Stimulated activated CD8-positive, alpha-beta memory T cell treated with anti-CD3 and anti-CD28 coated beads, Interleukin-15, amount 100 ng/mL, for 4 hours (primary cell): ENCODE results near the gene MIER2.

Experiments
- DNase-seq, 2 donors: peaks; one replicate each; pipeline ENCODE4 v3.0.0-alpha.2; 2020; ENCODE audit warnings: low read depth in 2 of 2

Gene MIER2

DNA sequence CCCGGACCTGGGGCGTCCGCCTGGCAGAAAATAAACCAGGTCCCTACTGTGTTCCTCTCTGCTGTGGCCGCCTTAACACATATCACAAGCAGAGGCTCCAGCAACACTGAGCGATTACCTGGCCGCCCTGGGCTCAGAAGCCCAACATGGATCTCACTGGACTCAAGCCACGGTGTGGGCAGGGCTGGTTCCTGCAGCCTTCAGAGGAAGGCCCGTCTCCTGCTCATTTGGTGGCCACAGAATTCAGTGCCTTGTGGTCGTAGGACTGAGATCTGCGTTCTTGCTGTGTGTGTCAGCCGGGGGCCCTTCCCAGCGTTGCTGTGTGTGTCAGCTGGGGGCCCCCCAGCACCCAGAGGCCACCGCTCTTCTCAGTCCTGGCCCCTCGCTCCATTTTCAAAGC lies 34.1 kb upstream of the MIER2 start:
- no peak for DNase-seq

DNA sequence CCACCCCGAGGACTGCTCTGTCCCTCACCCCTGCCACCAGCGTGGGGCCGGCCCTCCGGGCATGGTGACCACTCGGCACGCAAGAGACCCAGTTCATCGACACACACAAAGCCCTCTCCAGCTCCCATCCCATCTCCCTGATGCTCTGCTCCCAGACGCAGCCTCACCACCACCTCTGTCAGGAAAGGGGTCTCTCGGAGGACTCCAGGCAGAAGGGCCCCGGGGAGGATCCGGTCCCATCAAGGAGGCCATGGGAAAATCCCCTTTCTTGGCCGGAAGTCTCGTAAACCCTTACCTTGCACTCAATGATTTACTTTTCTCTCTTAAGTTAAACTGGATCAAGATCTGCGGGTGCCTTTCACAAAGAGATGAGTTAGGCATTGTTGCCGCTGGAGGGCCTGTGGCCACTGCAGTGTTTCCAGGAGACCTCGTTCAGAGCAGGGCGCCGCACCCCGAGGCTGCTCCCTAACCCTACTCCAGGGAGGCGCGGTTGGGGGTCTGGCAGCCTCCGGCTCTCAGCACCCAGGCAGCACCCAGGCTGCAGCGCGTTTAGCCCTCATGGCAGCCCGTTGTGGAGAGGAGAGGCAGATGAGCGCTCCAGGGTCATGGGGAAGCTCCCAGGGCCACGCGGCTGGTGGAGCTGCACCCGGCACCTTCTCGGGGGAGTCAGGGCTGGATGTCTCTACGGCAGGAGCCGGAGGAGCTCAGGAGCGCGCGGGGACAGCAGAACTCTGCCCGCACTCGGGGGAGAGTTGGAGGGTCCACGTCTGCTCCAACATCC lies 33.4 kb upstream of the MIER2 start:
- DNase-seq: no peak

DNA sequence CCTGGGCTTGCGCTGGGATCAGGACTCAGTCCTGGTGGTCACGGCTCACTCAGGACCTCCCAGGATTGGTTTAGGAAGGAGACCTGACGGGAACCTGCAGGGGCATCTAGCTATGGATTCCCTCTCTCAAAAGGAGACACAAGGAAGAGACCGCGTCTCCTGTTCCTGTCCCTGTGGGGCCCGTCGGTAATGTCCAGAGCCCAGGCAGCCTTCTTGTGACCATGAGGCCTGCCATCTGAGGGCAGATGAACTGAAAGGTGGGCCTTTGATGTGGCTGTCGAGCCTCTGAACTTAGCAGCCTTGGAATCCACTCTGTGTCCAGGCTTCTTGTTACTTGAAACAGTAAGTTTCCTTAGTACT lies 31.5 kb upstream of the MIER2 start:
- no peak for DNase-seq

DNA sequence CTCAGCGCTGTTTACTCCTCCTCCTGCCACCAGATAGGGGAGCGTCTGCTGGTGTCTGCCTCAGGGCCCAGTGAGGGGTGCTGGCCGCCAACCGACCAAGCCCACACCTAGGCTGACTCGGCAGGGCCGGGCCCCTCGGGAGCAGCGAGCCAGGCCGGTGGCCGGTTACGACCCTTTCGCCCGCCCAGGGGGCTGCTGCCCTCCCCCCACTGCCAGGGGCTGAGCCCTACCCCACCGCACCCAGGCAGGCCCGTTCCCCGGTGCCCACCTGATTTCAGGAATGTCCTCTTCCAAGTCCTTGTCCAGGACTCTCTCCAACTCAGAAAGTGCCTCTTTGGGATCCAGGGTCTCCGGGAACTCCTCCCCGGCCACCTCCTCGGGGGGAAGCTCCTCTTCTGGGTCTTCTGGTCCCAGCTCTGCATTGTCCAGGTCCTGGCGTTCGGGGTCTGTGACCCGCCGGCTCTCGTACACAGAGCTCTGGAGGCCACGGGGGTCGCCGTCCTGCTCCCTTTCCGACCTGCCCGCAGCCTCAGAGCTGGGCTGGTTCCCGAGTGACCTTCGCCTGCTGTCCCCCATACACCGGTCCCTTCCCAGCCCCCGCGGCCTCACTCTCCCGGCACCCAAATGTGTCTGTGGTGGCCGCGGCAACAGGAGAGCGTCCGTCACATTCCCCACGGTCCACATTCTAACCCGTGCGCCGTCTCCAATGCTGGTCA lies 31.0 kb upstream of the MIER2 start:
- no peak for DNase-seq

DNA sequence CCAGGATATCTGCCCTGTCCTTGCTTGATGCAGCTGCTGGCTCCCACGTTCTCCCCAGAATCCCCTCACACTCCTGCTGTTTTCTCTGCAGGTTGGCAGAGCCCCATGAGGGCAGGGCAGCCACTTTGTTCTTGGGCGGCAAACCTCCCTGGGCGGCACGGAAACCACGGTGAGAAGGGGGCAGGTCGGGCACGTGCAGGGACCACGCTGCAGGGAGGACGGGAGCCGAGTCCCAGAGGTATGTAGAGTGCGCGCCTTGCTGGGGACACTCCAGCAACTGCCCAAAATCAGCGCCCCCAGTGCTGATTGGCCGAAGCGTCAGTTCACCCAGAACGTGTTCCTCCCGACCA lies 30.3 kb upstream of the MIER2 start:
- no peak for DNase-seq

DNA sequence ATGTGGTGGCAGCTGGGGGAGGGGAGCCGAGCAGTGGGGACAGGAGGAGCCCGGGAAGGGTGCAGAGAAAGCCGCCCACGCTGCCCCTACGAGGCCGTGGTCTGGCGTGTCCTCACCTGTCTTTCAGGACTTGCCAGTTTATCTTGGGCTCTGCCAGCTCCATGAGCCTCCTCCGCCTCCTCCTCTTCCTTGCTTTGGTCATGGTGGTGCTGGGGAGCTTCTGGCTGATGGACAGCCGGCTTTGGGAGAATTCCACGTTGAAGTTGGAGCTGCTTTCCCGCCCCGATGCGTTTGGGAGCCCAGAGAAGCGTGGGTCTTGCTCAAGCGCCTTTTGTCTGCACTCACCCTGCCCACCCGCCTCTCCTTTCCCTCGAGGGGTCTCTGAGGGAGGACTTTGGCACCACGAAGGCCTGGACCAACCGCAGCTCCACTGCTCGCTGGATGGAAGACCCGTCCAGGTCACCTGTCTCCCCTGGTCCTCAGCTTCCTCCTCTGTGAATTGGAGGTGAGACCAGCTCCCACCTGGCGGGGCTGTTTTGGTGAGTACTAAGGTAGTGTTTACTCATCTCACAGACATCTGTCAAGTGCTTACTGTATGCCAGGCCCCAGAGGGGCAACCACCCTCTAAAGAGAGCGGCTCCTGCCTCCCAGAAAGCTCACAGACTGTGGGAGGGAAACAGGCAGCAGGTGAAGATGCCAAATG lies 29.7 kb upstream of the MIER2 start:
- no peak for DNase-seq

DNA sequence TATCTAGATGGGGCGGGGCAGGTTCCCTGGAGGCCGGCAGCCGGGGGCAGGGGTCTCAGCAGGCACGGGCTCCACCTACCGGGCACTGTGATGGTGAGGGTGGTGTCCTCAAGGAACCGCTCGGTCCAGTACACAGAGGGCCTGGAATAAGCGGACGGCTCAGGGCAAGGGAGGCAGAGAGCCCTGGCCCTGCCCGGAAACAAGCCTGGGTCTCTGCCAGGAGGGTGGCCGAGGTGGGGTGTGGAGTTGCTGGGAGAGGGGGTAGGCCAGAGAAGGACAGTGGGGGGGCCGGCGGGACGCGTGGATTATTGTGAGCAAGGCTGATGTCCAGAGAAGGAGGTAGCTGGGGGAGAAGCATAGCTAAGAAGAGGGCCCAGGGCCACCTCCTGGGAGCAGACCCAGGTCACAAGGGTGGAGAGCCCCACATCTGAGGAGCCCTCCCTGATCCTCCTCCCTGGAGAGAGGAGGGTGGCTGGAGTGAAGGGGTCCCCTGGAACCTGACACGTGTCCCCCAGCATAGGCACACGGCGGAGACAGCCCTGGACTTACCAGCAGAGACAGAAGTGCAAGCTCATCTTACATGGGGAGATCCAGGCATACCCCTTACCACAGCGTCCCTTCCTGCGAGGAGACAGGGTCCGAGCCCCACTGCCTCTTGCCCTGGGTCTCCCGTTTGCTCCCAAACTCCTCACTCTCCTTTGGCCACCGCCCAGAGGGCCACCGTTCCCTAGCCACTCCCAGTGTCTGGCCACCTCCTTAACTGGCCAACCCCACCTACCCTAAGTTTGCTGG lies 29.0 kb upstream of the MIER2 start:
- DNase-seq: no peak

DNA sequence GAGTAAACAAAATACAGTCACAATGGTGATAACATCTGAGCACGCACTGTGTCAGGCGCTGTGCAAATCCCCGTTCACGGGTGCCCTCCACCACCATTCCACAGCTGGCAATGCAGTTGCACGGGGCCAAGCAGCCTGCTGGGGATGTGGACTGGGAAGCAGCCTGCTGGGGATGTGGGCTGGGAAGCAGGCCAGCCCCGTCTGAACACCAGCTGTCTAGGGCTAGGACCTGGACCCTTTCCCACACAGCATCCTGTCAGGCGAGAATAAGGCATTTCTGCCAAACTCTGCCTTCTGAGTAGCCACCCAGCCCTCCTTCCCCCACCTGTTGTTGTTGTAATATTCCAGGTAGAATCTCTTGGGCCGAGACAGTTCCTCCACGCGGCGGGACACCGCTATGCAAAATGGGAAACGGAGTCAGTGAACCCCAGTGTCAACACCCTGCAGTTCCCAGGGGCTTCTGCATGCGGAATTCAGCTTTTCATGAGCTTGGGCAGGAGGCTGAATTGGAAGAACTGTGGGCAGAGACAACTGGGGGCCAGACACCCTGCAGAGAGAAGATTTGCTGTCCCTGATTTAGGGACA lies 27.8 kb upstream of the MIER2 start:
- DNase-seq: no peak

DNA sequence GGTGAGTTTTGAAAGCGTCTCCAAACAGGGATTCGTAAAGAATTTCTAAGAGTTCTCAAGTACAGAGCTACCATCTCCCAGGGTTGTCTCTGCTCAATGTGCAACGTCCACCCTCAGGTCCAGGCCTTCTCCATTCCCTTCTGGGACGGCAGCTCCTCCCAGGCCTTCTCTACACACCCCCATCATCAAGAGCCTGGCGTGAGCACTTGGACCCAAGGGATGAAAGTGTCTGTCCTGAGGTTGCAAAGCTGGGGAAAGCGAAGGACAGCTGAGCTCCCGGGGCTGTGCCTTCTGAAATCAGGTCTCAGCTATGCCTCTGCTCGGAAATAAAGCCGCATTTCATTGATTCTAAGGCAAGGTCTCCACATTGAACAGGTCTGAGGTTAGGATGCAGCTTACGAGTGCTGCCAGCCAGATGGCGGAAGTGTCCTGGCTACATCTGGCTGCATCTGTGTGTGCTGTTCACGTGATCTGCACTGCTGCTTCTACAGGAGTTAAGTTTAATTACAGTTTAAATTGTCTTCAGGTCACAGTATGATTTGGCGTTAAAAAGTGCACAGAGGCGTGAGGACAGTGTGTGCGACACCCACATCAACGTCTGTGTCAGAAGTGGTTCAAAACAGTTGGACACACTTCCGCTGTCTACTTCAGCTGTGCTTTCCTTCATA lies 27.0 kb upstream of the MIER2 start:
- no peak for DNase-seq

DNA sequence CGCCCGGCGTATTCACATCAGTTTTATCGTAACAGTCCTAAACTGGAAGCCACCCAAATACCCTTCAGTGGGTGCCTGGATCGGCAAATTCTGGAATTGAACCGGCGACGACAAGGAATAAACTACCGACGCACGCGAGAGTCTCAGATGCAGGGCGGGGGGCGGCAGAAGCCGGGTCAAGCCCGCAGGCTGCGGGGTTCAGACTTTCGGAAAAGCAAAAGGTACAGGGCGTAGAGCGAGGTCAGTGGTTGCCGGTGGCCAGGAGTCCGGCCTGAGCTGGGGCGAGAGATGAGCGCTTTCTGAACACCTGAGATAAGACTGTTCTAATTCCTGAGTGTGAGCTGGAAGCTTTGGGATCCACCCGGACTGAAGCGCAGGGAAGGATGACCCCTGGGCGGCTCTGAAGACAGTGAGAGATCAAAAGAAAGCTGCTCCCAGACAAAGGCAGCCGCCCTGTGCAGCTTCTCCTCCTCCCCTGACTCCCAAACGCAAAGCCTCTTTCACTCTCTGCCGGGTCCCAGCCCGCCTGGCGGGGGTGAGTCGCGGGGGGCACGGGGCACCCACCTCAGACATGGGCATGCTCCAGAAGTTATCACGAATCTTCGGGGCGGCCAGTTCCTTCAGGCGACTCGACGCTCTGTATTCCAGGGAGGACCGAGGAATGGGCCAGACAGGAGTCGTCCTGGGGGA lies 26.2 kb upstream of the MIER2 start:
- DNase-seq: no peak

DNA sequence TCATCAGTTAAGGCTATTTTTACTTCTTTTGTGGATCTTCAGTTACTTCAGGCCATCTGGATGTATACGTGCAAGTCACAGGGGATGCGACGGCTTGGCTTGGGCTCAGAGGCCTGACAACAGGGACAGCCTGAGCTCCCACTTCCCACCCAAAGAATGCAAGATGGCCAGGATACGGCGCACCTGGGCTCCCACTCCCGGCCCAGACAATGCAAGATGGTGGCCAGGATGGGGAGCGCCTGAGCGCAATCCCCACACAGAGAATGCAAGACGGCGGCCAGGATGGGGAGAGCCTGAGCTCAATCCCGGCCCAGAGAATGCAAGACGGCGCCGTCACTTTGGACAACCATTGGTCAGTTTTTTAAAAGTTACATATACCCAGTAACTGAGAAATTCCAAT lies 25.3 kb upstream of the MIER2 start:
- DNase-seq: no peak

DNA sequence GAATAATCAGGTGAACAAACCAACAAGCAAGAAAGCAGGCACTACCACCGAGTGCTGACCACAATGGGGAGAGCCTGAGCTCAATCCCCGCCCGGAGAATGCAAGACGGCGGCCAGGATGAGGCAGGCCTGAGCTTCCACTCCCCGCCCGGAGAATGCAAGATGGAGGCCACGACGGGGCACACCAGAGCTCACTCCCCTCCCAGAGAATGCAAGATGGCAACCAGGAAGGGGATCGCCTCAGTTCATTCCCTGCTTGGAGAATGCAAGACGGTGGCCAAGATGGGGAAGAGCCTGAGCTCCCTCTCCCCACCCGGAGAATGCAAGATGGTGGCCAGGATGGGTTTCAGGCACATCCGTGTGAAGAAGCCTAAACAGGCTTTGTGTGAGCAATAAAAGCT lies 24.7 kb upstream of the MIER2 start:
- no peak for DNase-seq

DNA sequence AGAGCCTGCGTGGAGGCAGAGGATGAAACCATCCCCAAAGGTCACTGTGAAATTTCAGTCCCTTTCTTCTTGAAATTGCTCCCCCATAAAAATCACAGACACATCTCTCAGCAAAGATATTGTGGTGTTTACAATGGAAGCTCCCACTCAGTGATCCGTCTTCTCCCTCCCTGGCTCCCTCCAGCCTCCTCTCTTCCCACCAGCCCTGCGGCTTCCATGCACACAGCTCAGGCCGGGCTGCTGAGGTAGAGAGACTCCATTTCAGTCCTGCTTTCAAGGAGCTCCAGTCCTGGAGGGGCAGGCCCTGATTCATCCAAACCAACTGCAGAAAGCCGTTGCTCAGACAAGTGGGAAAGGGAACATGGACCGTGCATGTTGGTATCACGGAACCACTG lies 24.0 kb upstream of the MIER2 start:
- DNase-seq: no peak

DNA sequence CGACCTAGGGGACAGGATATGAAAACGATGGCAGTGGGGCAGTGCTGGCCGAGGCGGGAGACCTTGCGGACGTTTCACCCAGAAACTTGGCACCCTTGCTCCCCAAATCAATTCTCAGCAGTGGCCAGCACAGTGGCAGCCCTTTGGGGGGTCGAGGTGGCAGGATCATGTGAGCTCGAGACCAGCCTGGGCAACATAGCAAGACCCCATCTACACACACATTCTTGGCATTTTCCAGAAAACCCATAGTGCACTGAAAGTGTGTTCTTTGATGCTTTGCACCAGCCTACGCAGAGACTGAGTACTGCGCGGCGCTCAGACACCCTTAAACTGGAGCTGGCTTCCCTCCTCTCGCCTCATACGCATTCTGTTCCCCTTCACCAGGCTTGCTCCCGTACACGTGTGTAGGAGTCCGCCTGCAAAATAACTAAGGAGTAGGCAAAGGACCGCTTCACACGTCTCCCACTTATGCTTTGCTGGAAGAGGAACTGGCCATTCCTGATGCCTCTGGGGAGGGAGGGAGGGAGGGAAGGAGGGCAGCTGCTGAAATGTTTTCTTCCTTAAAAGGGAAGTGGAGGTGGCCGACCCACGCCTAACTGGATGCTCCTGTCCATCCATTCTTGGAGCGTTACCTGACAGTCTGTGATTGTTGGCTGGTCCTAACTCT lies 23.5 kb upstream of the MIER2 start:
- DNase-seq: no peak

DNA sequence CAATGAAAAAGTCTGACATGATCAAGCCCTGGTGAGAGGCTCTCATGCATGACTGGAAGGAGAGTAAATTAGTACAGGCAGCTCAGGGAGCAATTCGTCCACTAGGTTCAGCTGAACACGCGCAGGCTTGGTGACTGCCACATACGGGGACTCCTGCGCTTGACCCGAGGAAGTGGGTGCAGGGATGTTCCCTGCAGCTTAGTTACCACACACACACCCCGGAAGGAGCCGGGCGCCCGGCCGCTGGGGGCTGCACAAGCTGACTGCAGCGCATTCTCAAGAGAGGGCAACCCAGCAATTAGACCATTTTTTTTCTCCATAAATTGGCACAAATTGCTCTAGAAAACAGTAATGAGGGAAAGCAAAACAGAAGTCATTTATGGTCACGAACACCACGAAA lies 23.0 kb upstream of the MIER2 start:
- DNase-seq: no peak

DNA sequence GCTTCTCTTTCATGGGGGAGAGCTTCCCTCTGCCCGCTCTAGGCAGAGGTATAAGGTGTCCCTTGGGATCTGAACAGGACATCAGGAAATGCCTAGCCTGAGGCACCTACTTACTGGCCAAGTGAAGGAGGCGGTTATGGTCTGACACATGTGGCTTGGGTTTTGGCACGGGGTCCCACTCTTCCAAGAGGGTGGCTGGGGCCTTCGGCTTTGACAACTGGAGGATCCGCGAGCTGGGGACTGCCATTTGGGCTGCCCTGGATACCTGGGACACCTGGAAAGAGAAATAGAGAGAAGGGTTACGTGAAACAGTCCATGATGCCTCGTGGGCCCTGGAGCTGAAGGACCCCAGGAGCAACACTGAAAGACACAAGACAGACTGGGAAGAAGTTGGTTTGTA lies 22.4 kb upstream of the MIER2 start:
- DNase-seq: no peak

DNA sequence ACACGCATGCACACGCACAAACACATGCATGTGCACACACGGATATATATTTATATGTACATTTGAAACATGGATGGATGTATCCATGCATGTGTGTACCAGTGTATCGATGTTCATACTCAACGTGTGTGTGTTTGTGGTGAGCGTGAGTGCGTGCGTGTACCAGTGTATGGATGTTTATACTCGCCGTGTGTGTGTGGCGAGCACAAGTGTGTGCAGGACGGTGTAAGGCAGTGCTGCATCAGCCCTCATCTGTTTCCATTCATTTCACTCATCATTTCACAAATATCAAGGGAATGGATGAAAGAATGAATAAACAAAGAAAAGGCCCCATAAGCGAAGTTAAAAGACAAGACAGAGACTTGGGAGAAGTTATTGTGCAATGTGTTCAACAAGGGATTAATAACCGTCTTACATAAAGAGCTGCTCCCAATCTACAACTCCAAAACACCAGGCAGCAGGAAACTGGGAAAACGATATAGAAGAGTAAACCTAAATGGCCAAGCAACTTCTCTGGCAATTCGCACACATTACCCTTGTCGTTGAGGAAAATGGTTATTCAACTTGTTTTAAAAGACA lies 21.7 kb upstream of the MIER2 start:
- no peak for DNase-seq

DNA sequence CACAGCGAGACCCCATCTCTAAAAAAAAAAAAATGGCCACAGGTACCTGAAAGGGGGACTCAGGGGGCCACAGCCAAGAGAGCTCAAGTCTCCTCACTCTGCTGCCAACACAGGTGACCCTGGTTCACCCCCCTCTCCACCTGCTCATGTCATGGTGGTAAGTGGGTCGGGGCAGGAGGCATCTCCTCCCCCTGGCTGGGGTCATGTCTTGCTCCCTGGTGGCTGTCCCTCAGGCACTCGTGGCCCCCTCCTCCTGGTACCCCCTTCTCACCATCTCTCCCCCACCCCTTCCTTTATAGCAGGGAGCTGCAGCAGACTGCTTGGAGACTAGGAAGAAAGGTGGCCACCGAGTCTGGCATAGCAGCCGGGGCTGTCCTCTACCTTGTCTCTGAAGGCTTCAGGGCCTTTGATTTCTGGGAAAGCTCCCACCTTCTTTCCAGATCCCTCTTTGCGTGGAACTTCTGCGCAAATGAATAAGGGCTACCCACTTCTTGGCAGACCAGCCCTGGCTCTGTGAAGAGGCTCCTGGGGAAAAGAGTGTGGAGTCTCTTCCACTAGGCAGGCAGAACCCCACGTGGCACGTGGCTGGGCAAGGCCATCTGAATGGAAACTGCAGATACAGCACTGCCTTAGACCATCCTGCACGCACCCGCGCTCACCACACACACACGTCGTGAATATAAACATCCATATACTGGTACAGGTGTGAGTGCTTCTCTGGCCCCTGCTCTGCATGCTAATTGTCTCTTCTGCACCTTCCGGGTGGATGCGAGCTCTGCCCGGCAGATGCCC lies 20.1 kb upstream of the MIER2 start:
- no peak for DNase-seq

DNA sequence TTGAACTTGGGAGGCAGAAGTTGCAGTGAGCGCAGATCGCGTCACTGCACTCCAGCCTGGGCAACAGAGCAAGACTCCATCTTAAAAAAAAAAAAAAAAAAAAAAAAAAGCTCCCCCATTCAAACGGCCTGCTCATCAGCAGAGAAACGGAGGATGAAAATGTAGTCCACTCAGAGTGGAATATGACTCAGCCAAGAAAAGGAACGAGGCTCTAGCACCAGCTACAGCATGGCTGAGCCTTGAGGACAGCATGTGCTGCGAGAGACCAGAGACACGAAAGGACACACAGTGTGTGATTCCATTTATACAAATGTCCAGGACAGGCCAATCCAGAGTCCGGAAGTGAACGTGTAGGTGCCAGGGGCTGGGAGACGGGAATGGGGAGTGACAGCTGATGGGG lies 18.1 kb upstream of the MIER2 start:
- DNase-seq: no peak
